ENCODE measurements around the gene TRIM28. TPM values are rescaled to one million over a fixed set of nuclear protein-coding genes. Genes with fewer than 3 reads are reported as not detected.

The TRIM28 gene
- total RNA-seq, 1 donor from 2014 or later: 454 TPM

DNA sequence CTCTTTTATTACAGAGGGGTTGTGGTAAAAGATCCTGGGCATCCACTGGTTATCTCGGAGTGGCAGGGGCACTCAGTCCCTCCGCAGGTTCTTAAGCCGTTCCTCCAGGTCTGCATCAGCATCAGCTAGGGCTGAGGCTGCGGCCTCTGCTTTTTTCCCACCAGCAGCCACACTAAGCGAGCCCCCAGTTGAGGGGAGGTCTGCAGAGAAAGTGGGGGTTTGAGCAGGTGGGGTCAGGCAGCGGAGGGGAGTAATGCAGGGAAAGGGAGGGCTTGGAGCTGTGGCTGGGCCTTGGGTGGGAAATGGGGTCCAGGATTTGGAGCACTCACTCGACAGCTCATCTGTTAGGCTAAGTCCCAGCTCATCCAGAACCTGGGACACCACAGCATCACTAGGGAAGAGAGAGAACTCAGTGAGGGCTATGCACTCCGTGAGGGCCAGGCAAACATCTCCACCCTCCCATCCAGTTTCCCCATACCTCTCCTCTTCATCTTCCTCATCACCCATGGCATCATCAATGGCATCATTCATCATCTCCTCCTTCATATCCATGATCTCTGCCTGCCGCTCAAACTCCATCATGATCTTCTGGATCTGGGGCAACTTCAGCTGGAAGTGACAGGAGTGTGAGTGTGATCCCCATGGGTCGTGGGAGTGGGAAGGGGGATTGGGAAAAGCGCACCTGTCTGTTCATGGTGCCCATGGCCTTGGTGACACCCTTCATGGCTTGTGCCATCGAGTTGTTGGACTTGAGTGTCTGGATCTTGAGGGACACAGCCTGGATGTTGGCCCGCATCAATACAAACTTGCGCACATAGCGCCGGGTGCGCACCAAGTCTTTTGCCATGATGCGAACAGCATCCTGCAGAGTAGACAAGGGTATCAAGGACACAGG, 8.0 kb downstream of the TRIM28 start:
- no peak overlapping the region for H3K4me3 ChIP-seq (ENCODE audit: low read depth, low read length)
- TF ChIP-seq, protein P1, sequence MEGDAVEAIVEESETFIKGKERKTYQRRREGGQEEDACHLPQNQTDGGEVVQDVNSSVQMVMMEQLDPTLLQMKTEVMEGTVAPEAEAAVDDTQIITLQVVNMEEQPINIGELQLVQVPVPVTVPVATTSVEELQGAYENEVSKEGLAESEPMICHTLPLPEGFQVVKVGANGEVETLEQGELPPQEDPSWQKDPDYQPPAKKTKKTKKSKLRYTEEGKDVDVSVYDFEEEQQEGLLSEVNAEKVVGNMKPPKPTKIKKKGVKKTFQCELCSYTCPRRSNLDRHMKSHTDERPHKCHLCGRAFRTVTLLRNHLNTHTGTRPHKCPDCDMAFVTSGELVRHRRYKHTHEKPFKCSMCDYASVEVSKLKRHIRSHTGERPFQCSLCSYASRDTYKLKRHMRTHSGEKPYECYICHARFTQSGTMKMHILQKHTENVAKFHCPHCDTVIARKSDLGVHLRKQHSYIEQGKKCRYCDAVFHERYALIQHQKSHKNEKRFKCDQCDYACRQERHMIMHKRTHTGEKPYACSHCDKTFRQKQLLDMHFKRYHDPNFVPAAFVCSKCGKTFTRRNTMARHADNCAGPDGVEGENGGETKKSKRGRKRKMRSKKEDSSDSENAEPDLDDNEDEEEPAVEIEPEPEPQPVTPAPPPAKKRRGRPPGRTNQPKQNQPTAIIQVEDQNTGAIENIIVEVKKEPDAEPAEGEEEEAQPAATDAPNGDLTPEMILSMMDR (conservative IDR thresholded peaks at IDR 0.05; ENCODE audit: low read depth, low read length): no peak
- no peak for DNase-seq (ENCODE audit: low read depth)

DNA sequence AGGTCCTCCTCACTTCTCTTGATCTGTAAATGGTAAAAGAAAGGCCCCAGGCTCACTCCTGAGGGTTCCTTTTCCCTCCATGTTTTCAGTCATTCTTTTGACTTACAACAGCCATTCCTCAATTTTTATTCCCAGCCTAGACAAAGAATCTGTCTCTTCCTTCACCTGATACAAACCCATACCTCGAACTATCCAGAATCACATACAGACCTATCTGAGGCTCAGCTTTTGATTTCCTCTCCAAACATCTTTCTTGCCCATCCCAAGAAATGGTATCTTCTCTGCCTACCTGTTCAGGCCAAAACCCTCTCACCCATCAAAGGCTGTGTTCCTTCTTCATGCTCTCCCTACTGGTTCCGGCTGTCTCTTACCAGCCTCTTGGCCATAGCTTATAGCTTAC, 8.8 kb downstream of the TRIM28 start:
- DNase-seq (ENCODE audit: low read depth): no peak
- H3K4me3 ChIP-seq (ENCODE audit: low read depth, low read length): no peak overlapping the region
- TF ChIP-seq, protein P1 (conservative IDR thresholded peaks at IDR 0.05; ENCODE audit: low read depth, low read length): no peak

DNA sequence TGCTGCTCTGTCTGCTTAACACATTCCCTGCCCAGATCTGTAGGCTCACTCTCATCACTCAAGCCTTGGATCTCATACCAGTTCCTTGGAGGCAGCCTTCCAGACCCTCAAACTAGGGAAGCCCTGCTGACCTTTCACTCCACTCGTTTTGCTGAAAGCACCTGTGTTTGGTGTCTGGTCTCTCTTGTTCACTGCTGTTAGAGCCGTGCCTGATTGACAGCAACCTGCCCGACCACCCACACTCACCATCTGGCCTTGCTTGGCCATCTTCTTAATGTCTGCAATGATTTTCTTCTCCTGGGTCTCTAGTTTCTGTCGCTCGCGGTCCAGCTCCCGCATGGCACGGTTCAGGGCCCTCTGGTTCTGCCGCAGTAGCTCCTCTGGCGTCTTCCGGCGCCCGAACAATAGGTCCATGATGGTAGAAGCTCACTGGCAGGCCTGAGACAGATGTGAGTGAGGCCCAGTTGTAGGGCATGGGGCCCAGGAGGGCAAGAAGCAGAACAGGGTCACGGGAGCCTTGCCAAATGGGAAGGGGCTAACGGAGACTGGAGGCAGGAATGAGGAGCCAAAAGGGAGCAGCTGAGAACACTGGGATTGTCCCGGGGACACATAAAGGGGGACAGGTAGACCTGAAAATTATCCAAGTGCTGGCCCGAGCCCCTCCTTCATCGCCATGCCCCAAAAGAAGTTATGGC, 10.1 kb downstream of the TRIM28 start:
- DNase-seq (ENCODE audit: low read depth): no peak
- TF ChIP-seq, protein P1 (conservative IDR thresholded peaks at IDR 0.05; ENCODE audit: low read depth, low read length): no peak
- H3K4me3 ChIP-seq (ENCODE audit: low read depth, low read length): peak overlapping the region; percentile 94

DNA sequence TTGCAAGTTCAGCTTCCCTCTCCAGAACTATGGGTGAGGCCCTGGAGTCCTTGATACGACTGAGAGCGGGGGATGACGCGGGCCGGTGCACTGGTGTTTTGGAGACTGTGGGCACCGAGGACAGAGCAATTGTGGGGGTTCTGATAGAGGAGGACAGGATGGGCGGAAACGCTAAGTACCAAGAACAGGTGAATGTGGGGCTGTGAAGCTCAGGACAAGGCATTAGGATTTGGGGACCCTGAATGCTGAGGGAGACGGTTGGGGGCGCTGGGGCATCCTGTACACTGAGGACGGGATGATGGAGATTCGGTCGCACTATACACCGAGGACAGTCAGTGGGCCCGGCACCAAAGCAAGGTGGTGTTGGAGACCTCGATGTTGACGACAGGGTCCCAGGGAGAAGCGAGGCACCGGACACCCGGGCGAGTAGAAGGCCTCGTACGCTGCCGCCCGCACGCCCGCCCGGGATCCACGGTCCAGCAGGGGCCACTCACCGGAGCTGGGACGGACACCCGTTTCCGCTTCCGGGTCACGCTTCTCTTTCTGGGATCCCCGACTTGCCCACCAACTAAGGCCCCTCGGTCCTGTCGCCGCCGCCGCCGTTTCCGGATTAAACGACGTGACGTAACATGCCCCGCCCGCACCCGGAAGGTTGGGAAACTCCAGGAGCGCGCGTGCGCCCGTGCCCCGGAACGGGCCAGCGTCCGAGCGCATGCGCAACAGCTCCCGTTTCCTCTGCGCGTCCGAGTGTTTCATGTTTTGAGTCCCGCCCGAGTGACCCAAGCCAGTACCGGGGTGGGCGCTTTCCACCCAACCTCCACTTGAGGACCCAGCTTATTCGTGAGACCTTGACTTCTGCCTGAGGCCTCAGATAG, 10.9 kb downstream of the TRIM28 start, which contains the start of gene CHMP2A:
CHMP2A (minus strand) TSS at position 612 of the 875 bp plus-strand sequence. CDS start 893 bp downstream, outside the sequence.
- TF ChIP-seq, protein P1 (conservative IDR thresholded peaks at IDR 0.05; ENCODE audit: low read depth, low read length): no peak
- DNase-seq (ENCODE audit: low read depth): no peak
- peak within 1 kb of the TSS; percentile 94 for H3K4me3 ChIP-seq (ENCODE audit: low read depth, low read length)

DNA sequence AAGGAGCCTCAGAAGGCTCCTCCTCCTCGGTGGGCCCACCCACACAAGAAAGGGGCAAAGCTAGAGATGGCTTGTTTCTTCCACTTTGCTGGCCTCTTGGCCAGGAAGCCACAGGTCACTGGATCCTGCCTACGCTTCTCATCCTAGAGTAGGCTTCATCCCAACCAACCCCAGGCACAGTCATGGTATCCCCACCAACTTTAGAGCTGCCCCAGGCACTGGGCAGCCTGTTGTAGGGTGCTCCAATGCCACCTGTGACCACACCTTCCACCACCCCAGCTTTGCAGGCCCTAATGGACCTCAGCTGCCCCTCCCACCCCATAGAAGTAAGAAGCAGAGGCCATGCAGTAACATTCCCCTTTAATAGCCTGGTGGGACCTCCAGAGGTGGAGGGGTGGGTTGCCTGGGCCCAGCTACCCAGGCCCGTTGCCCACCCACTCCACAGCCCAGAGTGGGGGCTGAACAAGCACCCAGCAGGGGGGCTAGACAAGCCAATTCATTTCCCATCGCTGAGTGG, 11.6 kb downstream of the TRIM28 start:
- TF ChIP-seq, protein P1 (conservative IDR thresholded peaks at IDR 0.05; ENCODE audit: low read depth, low read length): no peak
- DNase-seq (ENCODE audit: low read depth): no peak
- H3K4me3 ChIP-seq (ENCODE audit: low read depth, low read length): peak overlapping the region; percentile 94

DNA sequence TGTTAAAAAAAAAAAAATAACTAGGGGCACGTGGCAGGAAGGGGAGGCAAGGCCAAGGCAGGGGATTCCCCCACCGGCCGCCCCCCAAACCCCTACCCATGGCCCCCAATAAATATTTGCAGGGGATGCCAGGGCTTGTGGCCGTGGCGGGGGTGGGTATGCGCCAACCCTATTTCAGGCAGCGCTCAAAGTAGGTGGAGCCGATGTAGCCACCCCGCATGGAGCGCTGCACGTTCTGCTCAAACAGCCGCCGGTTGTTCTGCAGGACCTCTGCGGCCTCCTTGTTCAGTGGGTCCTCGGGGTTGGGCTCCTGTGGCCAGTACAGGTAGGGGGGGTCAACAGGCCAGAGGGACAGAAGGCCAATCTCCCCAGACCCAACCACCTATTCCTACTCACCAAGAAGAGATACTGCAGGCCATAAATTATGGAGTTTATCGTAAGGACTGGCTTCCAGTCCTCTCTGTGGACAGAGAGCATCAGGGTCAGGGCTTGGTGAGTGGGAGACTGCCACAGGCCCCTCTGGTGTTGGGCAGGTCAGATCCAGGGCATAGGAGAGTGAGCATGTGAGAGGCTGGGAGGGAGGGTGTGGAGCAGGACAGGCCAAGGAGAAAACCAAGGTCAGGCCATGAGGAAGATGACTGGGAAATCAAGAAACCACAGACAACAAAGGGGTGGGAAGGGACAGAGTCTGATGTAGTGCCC, 12.2 kb downstream of the TRIM28 start:
- H3K4me3 ChIP-seq (ENCODE audit: low read depth, low read length): peak overlapping the region; percentile 2

More for the DNA sequence above, 12.2 kb downstream of the TRIM28 start:
- no peak for DNase-seq (ENCODE audit: low read depth)
- TF ChIP-seq, protein P1 (conservative IDR thresholded peaks at IDR 0.05; ENCODE audit: low read depth, low read length): no peak
